Mesendoderm (in vitro differentiated cells): ENCODE results near the gene TPGS1.

Experiments used
- DNase-seq: peaks from one replicate; pipeline ENCODE4 v3.0.0; 2013
- H2AK5ac ChIP-seq: 2 replicates; pipeline ENCODE4 v1.6.1; 2013; ENCODE audit warnings: low read length, inconsistent platforms
- H2BK120ac ChIP-seq: 2 replicates; pipeline ENCODE4 v1.6.1; 2013; ENCODE audit warnings: low read depth, mild to moderate bottlenecking, low read length, moderate library complexity, mixed read lengths
- H2BK15ac ChIP-seq: replicated peaks from 2 replicates; pipeline ENCODE4 v1.6.1; 2013; ENCODE audit warnings: low read depth, mild to moderate bottlenecking, moderate library complexity
- H2BK5ac ChIP-seq: 2 replicates; pipeline ENCODE4 v1.6.1; 2013; ENCODE audit warnings: low read length, inconsistent platforms
- H3K18ac ChIP-seq: 2 replicates; pipeline ENCODE4 v1.6.1; 2013; ENCODE audit warnings: mild to moderate bottlenecking, low read length, mixed read lengths
- H3K23ac ChIP-seq: one replicate; pipeline ENCODE4 v1.6.1; 2013; ENCODE audit warnings: low read length
- H3K27ac ChIP-seq: 2 replicates; pipeline ENCODE4 v1.5.1; 2013; ENCODE audit warnings: low read depth, mild to moderate bottlenecking, inconsistent platforms, low read length, moderate library complexity
- H3K27me3 ChIP-seq: 2 replicates; pipeline ENCODE4 v1.6.1; 2013; ENCODE audit warnings: low read length, control low read depth, mild to moderate bottlenecking, inconsistent platforms; ENCODE audit not compliant: insufficient read depth, poor library complexity
- H3K36me3 ChIP-seq: 2 replicates; pipeline ENCODE4 v1.6.1; 2013; ENCODE audit warnings: low read length, inconsistent platforms; ENCODE audit not compliant: control insufficient read depth, insufficient read depth
- H3K4ac ChIP-seq: one replicate; pipeline ENCODE4 v1.6.1; 2013; ENCODE audit warnings: low read depth, mild to moderate bottlenecking, low read length, moderate library complexity
- H3K4me1 ChIP-seq: 2 replicates; pipeline ENCODE4 v1.6.1; 2013; ENCODE audit warnings: low read depth, low read length, inconsistent platforms; ENCODE audit not compliant: control insufficient read depth
- H3K4me2 ChIP-seq: 2 replicates; pipeline ENCODE4 v1.6.1; 2013; ENCODE audit warnings: low read length
- H3K4me3 ChIP-seq: 2 replicates; pipeline ENCODE4 v1.5.1; 2013; ENCODE audit warnings: mild to moderate bottlenecking, low read length
- H3K56ac ChIP-seq: one replicate; pipeline ENCODE4 v1.6.1; 2013; ENCODE audit warnings: low read length
- H3K79me1 ChIP-seq: 2 replicates; pipeline ENCODE4 v1.6.1; 2013; ENCODE audit warnings: low read length, inconsistent platforms
- H3K79me2 ChIP-seq: 2 replicates; pipeline ENCODE4 v1.6.1; 2013; ENCODE audit warnings: mild to moderate bottlenecking, low read length; ENCODE audit not compliant: control insufficient read depth, insufficient read depth
- H3K9ac ChIP-seq: 2 replicates; pipeline ENCODE4 v1.6.1; 2013; ENCODE audit warnings: low read length, inconsistent platforms
- H4K5ac ChIP-seq: one replicate; pipeline ENCODE4 v1.6.1; 2013; ENCODE audit warnings: low read length
- H4K8ac ChIP-seq: one replicate; pipeline ENCODE4 v1.6.1; 2013; ENCODE audit warnings: low read depth, mild to moderate bottlenecking, control low read depth, low read length, moderate library complexity
- WGBS: extraction: QIAGEN DNeasy Blood & Tissue Kit; methylation state at CpG from one replicate; pipeline ENCODE4 v1.1.7; 2013; ENCODE audit warnings: low lambda C conversion rate, missing lambda C conversion rate; ENCODE audit not compliant: insufficient coverage; ENCODE audit errors: extremely low coverage; 5-methylcytosine and 5-hydroxymethylcytosine counted together

TPGS1 gene

GRCh38 chr19:538641-539428 lies 31.5 kb downstream of the TPGS1 start:
- H2BK5ac ChIP-seq: no peak overlapping the region
- H3K27ac ChIP-seq: no peak overlapping the region
- H3K23ac ChIP-seq: no peak overlapping the region
- no peak overlapping the region for H3K56ac ChIP-seq
- H2BK120ac ChIP-seq: no peak overlapping the region
- H4K8ac ChIP-seq: no peak overlapping the region
- H3K4me1 ChIP-seq: no peaks in the 10 kb centered on the region
- H3K18ac ChIP-seq: no peak overlapping the region
- H3K36me3 ChIP-seq: peaks cover 5% of the 10 kb centered on the region
- H2BK15ac ChIP-seq: no peak overlapping the region
- H3K4me3 ChIP-seq: no peak overlapping the region
- H3K4me2 ChIP-seq: no peak overlapping the region
- peaks cover 15% of the 10 kb centered on the region for H3K79me2 ChIP-seq
- H3K27me3 ChIP-seq: no peaks in the 10 kb centered on the region
- H3K79me1 ChIP-seq: peaks cover 11% of the 10 kb centered on the region
- no peak overlapping the region for H3K9ac ChIP-seq
- H4K5ac ChIP-seq: no peak overlapping the region
- DNase-seq: no peak
- no CpG with 5 or more reads among the region's 40 CpGs for WGBS
- no peak overlapping the region for H3K4ac ChIP-seq
- H2AK5ac ChIP-seq: no peak overlapping the region

- no CpG with 5 or more reads among the region's 30 CpGs for WGBS
- Histone ChIP-seq H3K27me3 (no peaks in the 10 kb centered on the region), H3K23ac (no peak overlapping the region), H3K4ac (no peak overlapping the region), H3K56ac (no peak overlapping the region), H3K4me1 (no peaks in the 10 kb centered on the region), H3K36me3 (peaks cover 5% of the 10 kb centered on the region), H2AK5ac (no peak overlapping the region), H2BK15ac (no peak overlapping the region), H3K18ac (no peak overlapping the region), H2BK5ac (no peak overlapping the region), H3K9ac (no peak overlapping the region), H4K5ac (no peak overlapping the region), H3K4me2 (no peak overlapping the region), H3K27ac (no peak overlapping the region), H3K4me3 (no peak overlapping the region), H4K8ac (no peak overlapping the region), H3K79me1 (peaks cover 9% of the 10 kb centered on the region), H2BK120ac (no peak overlapping the region), H3K79me2 (peaks cover 9% of the 10 kb centered on the region)
- no peak for DNase-seq
Measured at GRCh38 chr19:539429-540030, 32.2 kb downstream of the TPGS1 start.

GRCh38 chr19:540867-541637 lies 33.8 kb downstream of the TPGS1 start:
- Histone ChIP-seq H3K9ac (no peak overlapping the region), H3K18ac (no peak overlapping the region), H3K4ac (no peak overlapping the region), H2BK15ac (no peak overlapping the region), H3K27me3 (no peaks in the 10 kb centered on the region), H3K27ac (no peak overlapping the region), H3K56ac (no peak overlapping the region), H2BK120ac (no peak overlapping the region), H2BK5ac (no peak overlapping the region), H2AK5ac (no peak overlapping the region), H3K4me3 (no peak overlapping the region), H3K36me3 (peaks cover 5% of the 10 kb centered on the region), H4K5ac (no peak overlapping the region), H3K79me2 (no peaks in the 10 kb centered on the region), H3K4me1 (no peaks in the 10 kb centered on the region), H3K23ac (no peak overlapping the region), H3K79me1 (peaks cover 2% of the 10 kb centered on the region), H3K4me2 (no peak overlapping the region), H4K8ac (no peak overlapping the region)
- no CpG with 5 or more reads among the region's 51 CpGs for WGBS
- no peak for DNase-seq

- no peak overlapping the region for H4K8ac ChIP-seq
Measured at GRCh38 chr19:541699-542098, 34.4 kb downstream of the TPGS1 start.

GRCh38 chr19:542173-542866 lies 35.0 kb downstream of the TPGS1 start:
- WGBS: no CpG with 5 or more reads among the region's 34 CpGs
- H3K27ac ChIP-seq: no peak overlapping the region
- H2BK120ac ChIP-seq: no peak overlapping the region

More at GRCh38 chr19:541699-542098, 34.4 kb downstream of the TPGS1 start:
- Histone ChIP-seq H3K79me1 (peaks cover 2% of the 10 kb centered on the region), H3K27me3 (no peaks in the 10 kb centered on the region), H2BK120ac (no peak overlapping the region), H3K18ac (no peak overlapping the region), H3K4ac (no peak overlapping the region), H3K27ac (no peak overlapping the region), H2BK5ac (no peak overlapping the region), H3K9ac (no peak overlapping the region), H3K36me3 (peaks cover 5% of the 10 kb centered on the region), H3K23ac (no peak overlapping the region), H4K5ac (no peak overlapping the region), H2AK5ac (no peak overlapping the region), H3K4me3 (no peak overlapping the region), H3K79me2 (no peaks in the 10 kb centered on the region), H3K56ac (no peak overlapping the region), H3K4me2 (no peak overlapping the region), H2BK15ac (no peak overlapping the region), H3K4me1 (no peaks in the 10 kb centered on the region)
- WGBS: no CpG with 5 or more reads among the region's 26 CpGs
- DNase-seq: no peak

More at GRCh38 chr19:542173-542866, 35.0 kb downstream of the TPGS1 start:
- H3K4me3 ChIP-seq: no peak overlapping the region
- H2AK5ac ChIP-seq: no peak overlapping the region
- H3K36me3 ChIP-seq: peaks cover 5% of the 10 kb centered on the region
- H4K8ac ChIP-seq: no peak overlapping the region
- H3K4me2 ChIP-seq: no peak overlapping the region
- no peaks in the 10 kb centered on the region for H3K4me1 ChIP-seq
- H3K23ac ChIP-seq: no peak overlapping the region
- no peak overlapping the region for H4K5ac ChIP-seq
- no peak overlapping the region for H3K4ac ChIP-seq
- no peak for DNase-seq
- no peak overlapping the region for H2BK5ac ChIP-seq
- no peak overlapping the region for H3K56ac ChIP-seq
- H3K79me1 ChIP-seq: peaks cover 2% of the 10 kb centered on the region
- H2BK15ac ChIP-seq: no peak overlapping the region
- H3K18ac ChIP-seq: no peak overlapping the region
- H3K79me2 ChIP-seq: no peaks in the 10 kb centered on the region
- no peaks in the 10 kb centered on the region for H3K27me3 ChIP-seq
- no peak overlapping the region for H3K9ac ChIP-seq
